DMS 273 (cell line): ENCODE data around the gene CLEC16A.
A peak's percentile ranks its signal among the peaks of the same experiment; 100 is the strongest.

Experiments
- DNase-seq: peaks from one replicate; lab custom pipeline; 2025; ENCODE audit not compliant: unreplicated experiment; lab: John Stamatoyannopoulos, UW

Gene CLEC16A

GRCh38 chr16:11109566-11109965, 165.2 kb downstream of the CLEC16A start:
- DNase-seq = no peak

GRCh38 chr16:11111150-11111549, 166.8 kb downstream of the CLEC16A start:
- no peak for DNase-seq

GRCh38 chr16:11111856-11112634, 167.7 kb downstream of the CLEC16A start:
- no peak for DNase-seq

GRCh38 chr16:11112723-11113348, 168.5 kb downstream of the CLEC16A start:
- peak; percentile 64 for DNase-seq

GRCh38 chr16:11114366-11115164, 170.2 kb downstream of the CLEC16A start:
- DNase-seq = no peak

DNA sequence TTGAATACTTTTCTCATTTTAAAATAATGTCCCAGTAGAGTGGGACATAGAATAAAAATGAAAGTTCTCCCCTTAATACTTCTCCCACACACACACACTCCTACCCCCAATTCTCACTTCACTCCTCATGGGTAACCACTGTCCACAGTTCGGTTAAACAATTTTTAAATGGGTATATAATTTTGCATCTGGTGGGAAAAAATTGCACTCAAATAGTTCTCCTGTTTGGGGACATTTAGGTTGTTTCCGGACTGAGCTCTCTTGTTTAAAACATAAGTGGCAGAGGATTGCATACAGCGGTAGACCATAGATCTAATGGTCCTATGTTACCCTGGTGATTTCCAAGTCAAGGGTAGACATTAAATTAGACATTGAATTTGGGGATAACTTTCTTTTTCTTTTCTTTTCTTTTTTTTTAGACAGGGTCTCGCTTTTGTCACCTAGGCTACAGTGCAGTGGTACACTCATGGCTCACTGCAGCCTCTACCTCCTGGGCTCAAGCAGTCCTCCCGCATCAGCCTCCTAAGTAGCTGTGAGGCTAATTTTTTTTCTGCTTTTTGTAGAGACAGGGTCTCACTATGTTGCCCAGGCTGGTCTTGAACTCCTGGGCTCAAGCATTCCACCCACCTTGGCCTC, 173.3 kb downstream of the CLEC16A start:
- DNase-seq = no peak

DNA sequence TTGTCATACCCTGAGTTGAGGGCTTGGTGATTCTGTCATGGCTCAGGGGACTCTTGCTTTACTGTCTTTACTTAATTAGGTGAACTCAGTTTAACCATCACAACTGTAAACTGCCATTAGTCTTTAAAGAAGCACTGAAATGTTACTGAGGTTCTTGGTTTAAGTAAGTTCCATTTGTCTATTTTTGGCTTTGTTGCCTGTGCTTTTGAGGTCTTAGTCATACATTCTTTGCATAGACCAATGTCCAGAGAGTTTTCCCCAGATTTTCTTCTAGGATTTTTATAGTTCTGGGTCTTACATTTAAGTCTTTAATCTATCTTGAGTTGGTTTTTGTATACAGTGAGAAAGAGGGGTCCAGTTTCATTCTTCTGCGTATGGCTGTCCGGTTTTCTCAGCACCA, 174.1 kb downstream of the CLEC16A start:
- no peak for DNase-seq

DNA sequence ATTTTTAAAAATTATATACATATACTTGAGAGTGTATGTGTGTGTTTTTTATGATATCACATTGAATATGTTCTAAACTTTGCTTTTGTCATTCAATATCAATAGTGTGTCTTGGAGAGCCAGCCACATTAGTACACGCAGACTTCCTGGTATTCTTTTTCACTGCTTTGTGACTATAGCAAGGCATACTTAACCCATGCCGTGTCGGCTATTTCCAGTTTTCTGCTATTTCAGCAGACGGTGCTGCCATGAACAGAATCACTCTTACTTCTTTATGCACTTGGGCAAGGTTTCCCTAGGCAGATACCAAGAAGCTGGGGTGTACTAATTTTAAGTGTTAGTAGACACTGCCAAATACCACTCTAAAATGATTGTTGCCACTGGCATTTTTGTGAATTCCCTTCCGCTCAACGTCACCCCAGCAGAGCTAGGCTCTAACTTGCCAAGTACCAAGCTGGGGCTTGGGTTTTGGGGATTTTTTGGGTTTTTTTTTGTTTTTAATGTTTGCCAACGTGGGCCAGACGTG, 176.8 kb downstream of the CLEC16A start:
- no peak for DNase-seq

- DNase-seq = no peak
These were observed 177.7 kb downstream of the CLEC16A start for GRCh38 chr16:11121914-11122692.

GRCh38 chr16:11123666-11124065, 179.3 kb downstream of the CLEC16A start:
- DNase-seq = no peak

DNA sequence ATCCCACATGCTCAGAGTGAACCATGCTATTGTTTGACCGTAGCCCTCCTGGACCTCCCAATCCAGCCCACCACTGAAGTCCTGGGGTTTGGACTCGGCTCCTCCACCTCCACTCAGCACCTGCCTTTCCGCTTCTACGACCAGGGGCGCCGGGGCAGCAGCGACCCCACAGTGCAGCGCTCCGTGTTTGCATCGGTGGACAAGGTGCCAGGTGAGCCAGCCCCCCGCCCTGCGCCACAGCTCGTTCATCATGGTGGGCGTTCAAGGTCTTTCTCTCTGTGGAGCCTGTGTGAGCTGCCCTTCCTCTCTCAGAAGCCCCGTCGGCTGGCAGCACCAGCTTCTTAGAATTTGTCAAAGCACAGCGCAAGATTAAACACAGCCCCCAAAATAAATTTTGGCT, 181.6 kb downstream of the CLEC16A start:
- no peak for DNase-seq

DNA sequence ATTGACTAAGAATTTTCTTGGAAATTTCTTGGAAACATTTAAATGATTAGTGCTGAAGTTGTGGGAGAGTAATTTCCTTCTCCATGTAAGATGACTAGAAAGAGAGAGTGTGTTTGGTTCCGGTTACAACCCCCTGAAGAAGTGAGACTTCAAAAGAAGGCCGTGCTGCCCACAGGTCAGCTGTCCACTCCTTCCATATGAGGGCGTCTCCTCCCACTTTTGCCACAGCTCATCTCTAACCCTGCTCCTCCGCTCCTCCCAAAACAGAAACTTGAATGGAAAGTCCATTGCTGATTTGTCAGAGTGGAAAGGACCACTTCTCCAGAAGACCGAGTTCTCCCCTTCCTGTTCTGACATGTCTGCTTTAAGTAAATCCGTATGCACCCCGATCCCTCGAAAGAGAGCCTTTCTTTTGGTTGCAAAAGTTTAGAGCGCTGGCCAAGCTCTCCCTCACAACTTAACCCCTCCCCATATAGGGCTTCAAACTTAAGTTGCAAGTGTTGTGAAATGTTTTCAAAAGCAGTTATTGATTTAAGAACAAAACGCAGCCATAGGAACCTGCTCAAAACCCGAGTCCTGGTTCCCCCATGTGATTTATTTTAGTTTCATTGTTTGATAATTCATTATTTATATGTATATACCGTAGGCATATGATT, 182.2 kb downstream of the CLEC16A start:
- DNase-seq = no peak

DNA sequence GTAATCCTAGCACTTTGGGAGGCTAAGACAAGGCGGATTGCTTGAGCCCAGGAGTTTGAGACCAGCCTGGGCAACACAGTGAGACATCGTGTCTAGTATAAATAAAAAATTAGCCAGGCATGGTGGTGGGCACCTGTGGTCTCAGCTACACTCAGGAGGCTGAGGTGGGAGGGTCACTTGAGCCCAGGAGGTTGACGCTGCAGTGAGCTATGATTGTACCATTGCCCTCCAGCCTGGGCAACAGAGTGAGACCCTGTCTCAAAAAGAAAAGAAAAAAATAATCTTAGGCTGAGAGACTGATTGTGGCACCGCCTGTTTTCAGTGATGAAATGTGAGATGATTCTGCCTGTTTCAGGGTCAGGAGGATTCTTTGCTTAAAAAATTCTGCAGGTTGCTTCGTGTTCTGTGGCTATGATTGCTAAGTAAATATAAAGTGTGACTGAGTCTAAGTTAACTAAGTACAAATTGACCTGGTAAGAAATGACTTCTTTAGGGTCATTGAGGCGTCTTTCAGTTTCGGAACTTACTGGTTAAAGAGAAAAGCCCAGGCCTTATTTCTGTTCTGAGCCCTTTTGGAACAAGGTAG, 183.3 kb downstream of the CLEC16A start:
- no peak for DNase-seq

- DNase-seq = no peak
These were observed 184.1 kb downstream of the CLEC16A start for GRCh38 chr16:11128211-11129141.

GRCh38 chr16:11129378-11129781, 185.0 kb downstream of the CLEC16A start:
- DNase-seq = no peak

GRCh38 chr16:11130978-11131665, 186.8 kb downstream of the CLEC16A start:
- DNase-seq = no peak

DNA sequence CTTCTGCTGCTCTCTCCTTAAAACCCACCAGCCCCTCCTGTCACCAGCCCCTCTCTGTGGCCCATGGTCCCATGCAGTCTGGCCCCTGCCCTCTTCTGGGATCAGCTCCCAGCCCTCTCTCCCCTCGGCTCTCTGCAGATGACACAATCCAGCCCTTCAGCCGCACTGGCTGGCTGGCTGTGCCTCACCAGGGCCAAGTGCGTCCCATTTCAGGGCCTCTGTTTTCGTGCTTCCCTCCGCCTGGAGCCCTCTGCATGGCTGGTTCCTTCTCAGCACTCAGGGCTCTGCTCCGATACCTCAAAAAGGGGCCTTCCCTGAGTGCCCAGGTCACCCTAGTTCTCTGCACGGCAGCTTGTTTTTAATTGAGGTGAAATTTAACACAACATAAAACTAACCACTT, 187.3 kb downstream of the CLEC16A start:
- no peak for DNase-seq
